Nephron progenitor cell (in vitro differentiated cells): Measurements from ENCODE around the gene R3HDM1.

Experiments
- DNase-seq: peaks from one replicate; pipeline ENCODE4 v3.0.0; 2021
- H3K27ac Mint-ChIP-seq: 2 replicates; pipeline ENCODE4 v1.8.0; 2021; ENCODE audit warnings: mild to moderate bottlenecking, moderate library complexity, mixed read lengths
- H3K27me3 Mint-ChIP-seq: 2 replicates; pipeline ENCODE4 v1.8.0; 2021; ENCODE audit warnings: mild to moderate bottlenecking, low read depth, mixed read lengths; ENCODE audit not compliant: poor library complexity
- H3K36me3 Mint-ChIP-seq: 2 replicates; pipeline ENCODE4 v1.8.0; 2021; ENCODE audit warnings: low read depth, mixed read lengths
- H3K4me1 Mint-ChIP-seq: 2 replicates; pipeline ENCODE4 v1.8.0; 2021; ENCODE audit warnings: mixed read lengths
- H3K4me3 Mint-ChIP-seq: 2 replicates; pipeline ENCODE4 v1.8.0; 2021; ENCODE audit warnings: mild to moderate bottlenecking, moderate library complexity, mixed read lengths
- H3K9me3 Mint-ChIP-seq: 2 replicates; pipeline ENCODE4 v1.8.0; 2021; ENCODE audit warnings: mild to moderate bottlenecking, moderate library complexity, mixed read lengths
- TF ChIP-seq, protein P1 (sequence below): fragments of 200-600 bp; sonication (generic); IDR thresholded peaks from 2 replicates; pipeline ENCODE4 v1.5.0; 2021; ENCODE audit warnings: antibody characterized with exemption

The R3HDM1 gene

GRCh38 chr2:135590619-135591260, 59.5 kb downstream of the R3HDM1 start:
- TF ChIP-seq, protein P1, sequence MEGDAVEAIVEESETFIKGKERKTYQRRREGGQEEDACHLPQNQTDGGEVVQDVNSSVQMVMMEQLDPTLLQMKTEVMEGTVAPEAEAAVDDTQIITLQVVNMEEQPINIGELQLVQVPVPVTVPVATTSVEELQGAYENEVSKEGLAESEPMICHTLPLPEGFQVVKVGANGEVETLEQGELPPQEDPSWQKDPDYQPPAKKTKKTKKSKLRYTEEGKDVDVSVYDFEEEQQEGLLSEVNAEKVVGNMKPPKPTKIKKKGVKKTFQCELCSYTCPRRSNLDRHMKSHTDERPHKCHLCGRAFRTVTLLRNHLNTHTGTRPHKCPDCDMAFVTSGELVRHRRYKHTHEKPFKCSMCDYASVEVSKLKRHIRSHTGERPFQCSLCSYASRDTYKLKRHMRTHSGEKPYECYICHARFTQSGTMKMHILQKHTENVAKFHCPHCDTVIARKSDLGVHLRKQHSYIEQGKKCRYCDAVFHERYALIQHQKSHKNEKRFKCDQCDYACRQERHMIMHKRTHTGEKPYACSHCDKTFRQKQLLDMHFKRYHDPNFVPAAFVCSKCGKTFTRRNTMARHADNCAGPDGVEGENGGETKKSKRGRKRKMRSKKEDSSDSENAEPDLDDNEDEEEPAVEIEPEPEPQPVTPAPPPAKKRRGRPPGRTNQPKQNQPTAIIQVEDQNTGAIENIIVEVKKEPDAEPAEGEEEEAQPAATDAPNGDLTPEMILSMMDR = no peak

DNA sequence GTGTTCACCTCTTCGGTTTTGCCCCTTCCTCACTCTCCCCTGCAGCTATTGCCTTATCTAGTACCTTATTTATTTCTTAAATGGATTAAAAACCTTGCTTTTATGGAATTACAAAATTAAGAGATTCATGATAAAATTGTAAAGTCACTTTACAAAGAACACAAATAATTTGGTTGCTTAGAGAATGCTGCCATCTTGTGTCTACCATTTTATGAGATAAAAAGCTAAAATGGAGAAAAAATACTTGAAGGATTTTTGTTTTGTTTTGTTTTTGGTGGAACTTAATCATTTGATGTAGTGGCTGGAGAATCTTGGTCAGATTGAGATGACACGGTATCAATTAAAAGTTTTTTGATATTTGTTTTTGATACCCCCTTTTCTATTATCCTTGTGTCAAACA, 69.6 kb downstream of the R3HDM1 start:
- no peaks in the 10 kb centered on the region for H3K4me1 Mint-ChIP-seq
- H3K27ac Mint-ChIP-seq = peak overlapping the region; percentile 13
- H3K9me3 Mint-ChIP-seq = no peaks in the 10 kb centered on the region
- peaks cover 32% of the 10 kb centered on the region for H3K36me3 Mint-ChIP-seq
- no peaks in the 10 kb centered on the region for H3K27me3 Mint-ChIP-seq
- DNase-seq = no peak
- TF ChIP-seq, protein P1 = no peak
- no peak overlapping the region for H3K4me3 Mint-ChIP-seq

More at GRCh38 chr2:135590619-135591260, 59.5 kb downstream of the R3HDM1 start:
- Mint-ChIP-seq H3K4me1 (peaks cover 8% of the 10 kb centered on the region), H3K36me3 (peaks cover 42% of the 10 kb centered on the region), H3K27me3 (no peaks in the 10 kb centered on the region), H3K9me3 (peaks cover 18% of the 10 kb centered on the region), H3K27ac (no peak overlapping the region), H3K4me3 (no peak overlapping the region)
- DNase-seq = no peak

DNA sequence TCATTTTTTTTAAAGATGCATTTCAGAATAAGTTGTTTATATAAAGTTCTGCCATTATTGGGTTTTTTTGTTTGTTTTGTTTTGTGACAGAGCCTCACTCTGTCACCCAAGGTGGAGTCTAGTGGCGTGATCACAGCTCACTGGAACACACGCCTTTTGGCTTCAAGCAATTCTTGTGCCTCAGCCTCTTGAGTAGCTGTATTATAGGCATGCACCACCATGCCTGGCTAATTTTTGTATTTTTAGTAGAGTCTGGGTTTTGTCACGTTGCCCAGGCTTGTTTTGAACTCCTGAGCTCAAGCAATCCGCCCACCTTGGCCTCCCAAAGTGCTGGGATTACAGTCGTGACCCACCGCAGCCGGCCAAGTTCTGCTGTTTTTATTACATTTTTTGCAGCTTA, 72.3 kb downstream of the R3HDM1 start:
- Mint-ChIP-seq H3K4me3 (no peak overlapping the region), H3K4me1 (no peaks in the 10 kb centered on the region), H3K36me3 (peaks cover 46% of the 10 kb centered on the region), H3K27me3 (no peaks in the 10 kb centered on the region), H3K27ac (no peak overlapping the region), H3K9me3 (no peaks in the 10 kb centered on the region)
- DNase-seq = no peak
- TF ChIP-seq, protein P1 = no peak

DNA sequence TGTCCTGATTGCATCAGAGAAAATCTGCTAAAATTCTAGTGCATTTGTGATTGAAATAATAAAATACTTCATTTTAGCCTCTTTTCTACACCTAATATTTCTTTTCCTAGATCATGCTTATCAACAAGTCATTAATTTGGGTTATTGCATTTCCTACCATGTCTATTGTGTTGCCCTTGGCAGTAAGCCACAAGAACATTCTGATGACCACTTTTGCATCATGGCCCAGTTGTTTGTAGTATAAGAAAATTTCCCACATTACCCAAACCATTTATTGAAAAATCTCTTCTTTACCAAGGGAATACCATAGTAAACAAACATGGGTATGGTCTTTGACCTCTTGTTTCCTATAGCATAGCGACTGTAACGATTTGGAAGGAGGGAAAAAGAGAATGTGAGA, 76.3 kb downstream of the R3HDM1 start:
- H3K27me3 Mint-ChIP-seq = no peaks in the 10 kb centered on the region
- H3K36me3 Mint-ChIP-seq = peaks cover 48% of the 10 kb centered on the region
- no peak for DNase-seq
- no peaks in the 10 kb centered on the region for H3K4me1 Mint-ChIP-seq
- H3K4me3 Mint-ChIP-seq = no peak overlapping the region
- TF ChIP-seq, protein P1 = no peak
- H3K27ac Mint-ChIP-seq = no peak overlapping the region
- no peaks in the 10 kb centered on the region for H3K9me3 Mint-ChIP-seq

- H3K27me3 Mint-ChIP-seq = no peaks in the 10 kb centered on the region
- peaks cover 21% of the 10 kb centered on the region for H3K36me3 Mint-ChIP-seq
- H3K9me3 Mint-ChIP-seq = no peaks in the 10 kb centered on the region
- H3K4me1 Mint-ChIP-seq = no peaks in the 10 kb centered on the region
- no peak for DNase-seq
- no peak overlapping the region for H3K4me3 Mint-ChIP-seq
- H3K27ac Mint-ChIP-seq = no peak overlapping the region
- TF ChIP-seq, protein P1 = no peak
Measured at GRCh38 chr2:135612319-135612718, 81.0 kb downstream of the R3HDM1 start.

GRCh38 chr2:135615404-135615803, 84.1 kb downstream of the R3HDM1 start:
- Mint-ChIP-seq H3K4me1 (no peaks in the 10 kb centered on the region), H3K27me3 (no peaks in the 10 kb centered on the region), H3K9me3 (no peaks in the 10 kb centered on the region), H3K4me3 (no peak overlapping the region), H3K27ac (no peak overlapping the region), H3K36me3 (peaks cover 15% of the 10 kb centered on the region)
- TF ChIP-seq, protein P1 = no peak
- no peak for DNase-seq
